SK-N-SH treated with all-trans-retinoic acid at 6 μM for 48 hours (cell line): ENCODE results near the gene TRIM60.
"Not testable (repeated sequence)": the region's sequence is repeated elsewhere in the genome, so short reads cannot be mapped to it uniquely, and the experiment has no call there.

ENCODE experiments used
- ATAC-seq: fragments of 200-7000 bp; cut with Tn5 transposase; 3 replicates; pipeline ENCODE4 v1.9.1; 2020; ENCODE audit warnings: mild to moderate bottlenecking, moderate library complexity
- ARNTL ChIP-seq: fragments of 450-650 bp; formaldehyde crosslinking; IDR thresholded peaks from 2 replicates; pipeline ENCODE4 v1.5.0; 2020; ENCODE audit warnings: low read depth, mild to moderate bottlenecking, moderate library complexity, borderline replicate concordance
- BACH2 ChIP-seq: fragments of 250-450 bp; sonication (Bioruptor Pico); IDR thresholded peaks from 2 replicates; pipeline ENCODE4 v1.9.0; 2021; ENCODE audit warnings: mild to moderate bottlenecking, borderline replicate concordance
- CSDC2 ChIP-seq: fragments of 250-450 bp; sonication (Bioruptor Pico); IDR thresholded peaks from 2 replicates; pipeline ENCODE4 v1.5.0; 2020; ENCODE audit warnings: mild to moderate bottlenecking, moderate library complexity
- ESRRG ChIP-seq: fragments of 250-450 bp; sonication (Bioruptor Pico); IDR thresholded peaks from 2 replicates; pipeline ENCODE4 v1.6.1; 2021; ENCODE audit warnings: mild to moderate bottlenecking
- GLIS3 ChIP-seq: fragments of 250-450 bp; sonication (Bioruptor Pico); IDR thresholded peaks from 2 replicates; pipeline ENCODE4 v1.5.0; 2020; ENCODE audit warnings: mild to moderate bottlenecking, moderate library complexity
- ISL1 ChIP-seq: fragments of 250-450 bp; sonication (Bioruptor Pico); IDR thresholded peaks from 2 replicates; pipeline ENCODE4 v2.1.2; 2022; ENCODE audit warnings: mild to moderate bottlenecking, moderate library complexity
- OSR1 ChIP-seq: fragments of 250-450 bp; sonication (Bioruptor Pico); IDR thresholded peaks from 2 replicates; pipeline ENCODE4 v1.8.0; 2022; ENCODE audit warnings: moderate library complexity, mild to moderate bottlenecking, inconsistent platforms
- PPARA ChIP-seq: fragments of 250-450 bp; sonication (Bioruptor Pico); IDR thresholded peaks from 2 replicates; pipeline ENCODE4 v1.5.0; 2020; ENCODE audit warnings: mild to moderate bottlenecking, borderline replicate concordance
- RARB ChIP-seq: fragments of 250-450 bp; sonication (Bioruptor Pico); IDR thresholded peaks from 2 replicates; pipeline ENCODE4 v1.8.0; 2021; ENCODE audit warnings: mild to moderate bottlenecking, moderate library complexity
- SNAI2 ChIP-seq: fragments of 250-450 bp; sonication (Bioruptor Pico); IDR thresholded peaks from 2 replicates; pipeline ENCODE4 v1.5.0; 2020; ENCODE audit warnings: mild to moderate bottlenecking, moderate library complexity
- ZC3H10 ChIP-seq: fragments of 250-450 bp; sonication (Bioruptor Pico); IDR thresholded peaks from 2 replicates; pipeline ENCODE4 v1.5.1; 2021; ENCODE audit warnings: mild to moderate bottlenecking, moderate library complexity
- ZFP30 ChIP-seq: fragments of 450-650 bp; formaldehyde crosslinking; IDR thresholded peaks from 2 replicates; pipeline ENCODE4 v1.5.0; 2022; ENCODE audit warnings: mild to moderate bottlenecking, moderate library complexity
- ZNF565 ChIP-seq: fragments of 450-650 bp; formaldehyde crosslinking; conservative IDR thresholded peaks from 2 replicates; pipeline ENCODE4 v1.5.0; 2020; ENCODE audit warnings: low read depth, mild to moderate bottlenecking, moderate library complexity
- TF ChIP-seq, protein P1 (sequence below): fragments of 250-450 bp; sonication (Bioruptor Pico); IDR thresholded peaks from 2 replicates; pipeline ENCODE4 v1.5.1; 2020; ENCODE audit warnings: low read depth, mild to moderate bottlenecking, moderate library complexity
- TF ChIP-seq, protein P2 (sequence below): fragments of 250-450 bp; sonication (Bioruptor Pico); IDR thresholded peaks from 2 replicates; pipeline ENCODE4 v1.8.0; 2021; ENCODE audit warnings: low read depth, mild to moderate bottlenecking, moderate library complexity, borderline replicate concordance
- TF ChIP-seq, protein P3 (sequence below): fragments of 250-450 bp; sonication (Bioruptor Pico); IDR thresholded peaks from 2 replicates; pipeline ENCODE4 v1.8.0; 2020; ENCODE audit warnings: mild to moderate bottlenecking, moderate library complexity, borderline replicate concordance
- TF ChIP-seq, protein P4 (sequence below): fragments of 250-450 bp; sonication (Bioruptor Pico); IDR thresholded peaks from 2 replicates; pipeline ENCODE4 v1.5.0; 2020; ENCODE audit warnings: mild to moderate bottlenecking, moderate library complexity
- TF ChIP-seq, protein P5 (sequence below): fragments of 250-450 bp; sonication (Bioruptor Pico); IDR thresholded peaks from 2 replicates; pipeline ENCODE4 v1.5.1; 2021; ENCODE audit warnings: mild to moderate bottlenecking, moderate library complexity

TRIM60 gene

DNA sequence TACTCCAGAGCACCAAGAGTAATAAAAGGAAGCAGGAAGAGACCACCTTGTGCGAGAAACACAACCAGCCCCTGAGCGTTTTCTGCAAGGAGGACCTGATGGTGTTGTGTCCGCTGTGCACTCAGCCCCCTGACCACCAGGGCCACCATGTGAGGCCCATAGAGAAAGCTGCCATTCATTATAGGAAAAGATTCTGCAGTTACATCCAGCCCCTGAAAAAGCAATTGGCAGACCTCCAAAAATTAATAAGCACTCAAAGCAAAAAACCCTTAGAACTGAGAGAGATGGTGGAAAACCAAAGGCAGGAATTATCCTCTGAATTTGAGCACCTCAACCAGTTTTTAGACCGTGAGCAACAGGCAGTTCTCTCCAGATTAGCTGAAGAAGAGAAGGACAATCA, 27.6 kb downstream of the TRIM60 start (continued):
- TF ChIP-seq, protein P1, sequence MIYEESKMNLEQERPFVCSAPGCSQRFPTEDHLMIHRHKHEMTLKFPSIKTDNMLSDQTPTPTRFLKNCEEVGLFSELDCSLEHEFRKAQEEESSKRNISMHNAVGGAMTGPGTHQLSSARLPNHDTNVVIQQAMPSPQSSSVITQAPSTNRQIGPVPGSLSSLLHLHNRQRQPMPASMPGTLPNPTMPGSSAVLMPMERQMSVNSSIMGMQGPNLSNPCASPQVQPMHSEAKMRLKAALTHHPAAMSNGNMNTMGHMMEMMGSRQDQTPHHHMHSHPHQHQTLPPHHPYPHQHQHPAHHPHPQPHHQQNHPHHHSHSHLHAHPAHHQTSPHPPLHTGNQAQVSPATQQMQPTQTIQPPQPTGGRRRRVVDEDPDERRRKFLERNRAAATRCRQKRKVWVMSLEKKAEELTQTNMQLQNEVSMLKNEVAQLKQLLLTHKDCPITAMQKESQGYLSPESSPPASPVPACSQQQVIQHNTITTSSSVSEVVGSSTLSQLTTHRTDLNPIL (CRISPR knock-in tag): no peak
- TF ChIP-seq GLIS3 (CRISPR knock-in tag): no peak
- TF ChIP-seq, protein P2, sequence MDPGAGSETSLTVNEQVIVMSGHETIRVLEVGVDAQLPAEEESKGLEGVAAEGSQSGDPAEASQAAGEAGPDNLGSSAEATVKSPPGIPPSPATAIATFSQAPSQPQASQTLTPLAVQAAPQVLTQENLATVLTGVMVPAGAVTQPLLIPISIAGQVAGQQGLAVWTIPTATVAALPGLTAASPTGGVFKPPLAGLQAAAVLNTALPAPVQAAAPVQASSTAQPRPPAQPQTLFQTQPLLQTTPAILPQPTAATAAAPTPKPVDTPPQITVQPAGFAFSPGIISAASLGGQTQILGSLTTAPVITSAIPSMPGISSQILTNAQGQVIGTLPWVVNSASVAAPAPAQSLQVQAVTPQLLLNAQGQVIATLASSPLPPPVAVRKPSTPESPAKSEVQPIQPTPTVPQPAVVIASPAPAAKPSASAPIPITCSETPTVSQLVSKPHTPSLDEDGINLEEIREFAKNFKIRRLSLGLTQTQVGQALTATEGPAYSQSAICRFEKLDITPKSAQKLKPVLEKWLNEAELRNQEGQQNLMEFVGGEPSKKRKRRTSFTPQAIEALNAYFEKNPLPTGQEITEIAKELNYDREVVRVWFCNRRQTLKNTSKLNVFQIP (CRISPR knock-in tag): no peak
- TF ChIP-seq, all 23 proteins: peak for 0

DNA sequence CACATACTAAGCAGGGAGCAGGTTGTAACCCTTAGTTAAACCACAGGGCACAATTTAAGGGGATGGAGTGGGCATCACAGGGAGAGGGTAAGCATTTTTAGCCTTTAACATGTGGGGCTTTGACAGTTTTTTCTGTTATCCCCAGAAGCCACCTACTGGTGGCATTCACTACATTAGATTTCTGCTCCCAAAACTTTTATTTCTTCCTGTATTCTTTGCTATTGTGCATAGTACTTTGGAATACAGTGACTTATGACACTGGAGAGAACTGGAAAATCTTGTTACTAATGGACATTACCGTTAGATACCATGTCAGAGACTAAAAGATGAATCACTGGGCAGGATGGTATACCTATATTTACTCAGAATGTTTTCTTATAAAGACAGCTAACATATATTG, 29.1 kb downstream of the TRIM60 start:
- TF ChIP-seq, protein P2 (CRISPR knock-in tag): no peak
- TF ChIP-seq, protein P3, sequence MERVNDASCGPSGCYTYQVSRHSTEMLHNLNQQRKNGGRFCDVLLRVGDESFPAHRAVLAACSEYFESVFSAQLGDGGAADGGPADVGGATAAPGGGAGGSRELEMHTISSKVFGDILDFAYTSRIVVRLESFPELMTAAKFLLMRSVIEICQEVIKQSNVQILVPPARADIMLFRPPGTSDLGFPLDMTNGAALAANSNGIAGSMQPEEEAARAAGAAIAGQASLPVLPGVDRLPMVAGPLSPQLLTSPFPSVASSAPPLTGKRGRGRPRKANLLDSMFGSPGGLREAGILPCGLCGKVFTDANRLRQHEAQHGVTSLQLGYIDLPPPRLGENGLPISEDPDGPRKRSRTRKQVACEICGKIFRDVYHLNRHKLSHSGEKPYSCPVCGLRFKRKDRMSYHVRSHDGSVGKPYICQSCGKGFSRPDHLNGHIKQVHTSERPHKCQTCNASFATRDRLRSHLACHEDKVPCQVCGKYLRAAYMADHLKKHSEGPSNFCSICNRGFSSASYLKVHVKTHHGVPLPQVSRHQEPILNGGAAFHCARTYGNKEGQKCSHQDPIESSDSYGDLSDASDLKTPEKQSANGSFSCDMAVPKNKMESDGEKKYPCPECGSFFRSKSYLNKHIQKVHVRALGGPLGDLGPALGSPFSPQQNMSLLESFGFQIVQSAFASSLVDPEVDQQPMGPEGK (CRISPR knock-in tag): no peak
- no peak for TF ChIP-seq CSDC2 (CRISPR knock-in tag)
- ATAC-seq: peak; percentile 69; the same call in 2 of the 3 replicates

DNA sequence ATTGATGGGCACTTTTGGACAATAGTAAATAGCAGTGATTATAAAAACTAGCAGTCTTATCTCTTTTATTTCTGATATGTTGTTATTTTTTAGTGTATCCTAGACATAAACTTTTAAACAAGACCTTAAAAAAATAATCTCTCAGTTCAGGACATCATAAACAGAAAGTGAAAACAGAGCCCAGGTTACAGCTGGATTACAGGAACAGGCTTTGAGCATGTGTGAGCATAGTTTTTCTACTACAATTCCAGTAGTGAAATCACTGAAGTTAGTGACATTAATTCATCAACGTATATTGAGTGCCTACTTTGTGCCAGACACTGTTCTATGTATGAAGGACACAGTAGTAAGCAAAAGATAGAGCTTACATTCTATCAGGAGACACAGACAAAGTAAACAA, 38.8 kb downstream of the TRIM60 start:
- ATAC-seq: no peak
- TF ChIP-seq ZNF565 (CRISPR knock-in tag) (no peak), ZFP30 (CRISPR knock-in tag) (no peak), SNAI2 (CRISPR knock-in tag) (no peak), OSR1 (CRISPR knock-in tag) (no peak), CSDC2 (CRISPR knock-in tag) (no peak), ZC3H10 (CRISPR knock-in tag) (no peak), PPARA (CRISPR knock-in tag) (no peak), ARNTL (no peak), ESRRG (no peak), BACH2 (CRISPR knock-in tag) (no peak), RARB (CRISPR knock-in tag) (no peak), ISL1 (CRISPR knock-in tag) (no peak)
- TF ChIP-seq, protein P4, sequence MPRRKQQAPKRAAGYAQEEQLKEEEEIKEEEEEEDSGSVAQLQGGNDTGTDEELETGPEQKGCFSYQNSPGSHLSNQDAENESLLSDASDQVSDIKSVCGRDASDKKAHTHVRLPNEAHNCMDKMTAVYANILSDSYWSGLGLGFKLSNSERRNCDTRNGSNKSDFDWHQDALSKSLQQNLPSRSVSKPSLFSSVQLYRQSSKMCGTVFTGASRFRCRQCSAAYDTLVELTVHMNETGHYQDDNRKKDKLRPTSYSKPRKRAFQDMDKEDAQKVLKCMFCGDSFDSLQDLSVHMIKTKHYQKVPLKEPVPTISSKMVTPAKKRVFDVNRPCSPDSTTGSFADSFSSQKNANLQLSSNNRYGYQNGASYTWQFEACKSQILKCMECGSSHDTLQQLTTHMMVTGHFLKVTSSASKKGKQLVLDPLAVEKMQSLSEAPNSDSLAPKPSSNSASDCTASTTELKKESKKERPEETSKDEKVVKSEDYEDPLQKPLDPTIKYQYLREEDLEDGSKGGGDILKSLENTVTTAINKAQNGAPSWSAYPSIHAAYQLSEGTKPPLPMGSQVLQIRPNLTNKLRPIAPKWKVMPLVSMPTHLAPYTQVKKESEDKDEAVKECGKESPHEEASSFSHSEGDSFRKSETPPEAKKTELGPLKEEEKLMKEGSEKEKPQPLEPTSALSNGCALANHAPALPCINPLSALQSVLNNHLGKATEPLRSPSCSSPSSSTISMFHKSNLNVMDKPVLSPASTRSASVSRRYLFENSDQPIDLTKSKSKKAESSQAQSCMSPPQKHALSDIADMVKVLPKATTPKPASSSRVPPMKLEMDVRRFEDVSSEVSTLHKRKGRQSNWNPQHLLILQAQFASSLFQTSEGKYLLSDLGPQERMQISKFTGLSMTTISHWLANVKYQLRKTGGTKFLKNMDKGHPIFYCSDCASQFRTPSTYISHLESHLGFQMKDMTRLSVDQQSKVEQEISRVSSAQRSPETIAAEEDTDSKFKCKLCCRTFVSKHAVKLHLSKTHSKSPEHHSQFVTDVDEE (CRISPR knock-in tag): no peak
- TF ChIP-seq, protein P5, sequence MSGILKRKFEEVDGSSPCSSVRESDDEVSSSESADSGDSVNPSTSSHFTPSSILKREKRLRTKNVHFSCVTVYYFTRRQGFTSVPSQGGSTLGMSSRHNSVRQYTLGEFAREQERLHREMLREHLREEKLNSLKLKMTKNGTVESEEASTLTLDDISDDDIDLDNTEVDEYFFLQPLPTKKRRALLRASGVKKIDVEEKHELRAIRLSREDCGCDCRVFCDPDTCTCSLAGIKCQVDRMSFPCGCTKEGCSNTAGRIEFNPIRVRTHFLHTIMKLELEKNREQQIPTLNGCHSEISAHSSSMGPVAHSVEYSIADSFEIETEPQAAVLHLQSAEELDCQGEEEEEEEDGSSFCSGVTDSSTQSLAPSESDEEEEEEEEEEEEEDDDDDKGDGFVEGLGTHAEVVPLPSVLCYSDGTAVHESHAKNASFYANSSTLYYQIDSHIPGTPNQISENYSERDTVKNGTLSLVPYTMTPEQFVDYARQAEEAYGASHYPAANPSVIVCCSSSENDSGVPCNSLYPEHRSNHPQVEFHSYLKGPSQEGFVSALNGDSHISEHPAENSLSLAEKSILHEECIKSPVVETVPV (CRISPR knock-in tag): no peak
- TF ChIP-seq, all 23 proteins: peak for 0

DNA sequence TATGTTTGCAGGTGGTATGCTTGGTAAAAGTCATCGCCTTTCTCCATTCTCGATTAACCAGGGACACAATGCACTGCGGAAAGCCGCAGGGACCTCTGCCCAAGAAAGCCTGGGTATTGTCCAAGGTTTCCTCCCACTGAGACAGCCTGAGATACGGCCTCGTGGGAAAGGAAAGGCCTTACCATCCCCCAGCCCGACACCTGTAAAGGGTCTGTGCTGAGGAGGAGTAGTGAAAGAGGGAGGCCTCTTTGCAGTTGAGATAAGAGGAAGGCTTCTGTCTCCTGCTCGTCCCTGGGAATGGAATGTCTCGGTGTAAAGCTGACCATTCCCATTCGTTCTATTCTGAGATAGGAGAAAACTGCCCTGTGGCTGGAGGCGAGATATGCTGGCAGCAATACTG, 41.5 kb downstream of the TRIM60 start:
- ATAC-seq: not testable (repeated sequence)
